ENCODE data around the gene JTB. TPM values are rescaled to one million over a fixed set of nuclear protein-coding genes. Genes with fewer than 3 reads are reported as not detected.
A peak's percentile ranks its signal among the peaks of the same experiment; 100 is the strongest.

Gene JTB
- total RNA-seq, 1 experiment from 2014 or later = 134 TPM

- in situ Hi-C loops (cut with HindIII; ENCODE audit: low pct_unique_long_range_greater_than_20kb, low sequenced_read_pairs) (no loop called here), intact Hi-C loops (cut with micrococcal nuclease; ENCODE audit: unreplicated experiment) (no loop called here)
These were observed 918 bp upstream of the JTB start for GRCh38 chr1:153978274-153978909.

GRCh38 chr1:153976819-153977249 is 640 bp downstream of the JTB start:
- CTCF ChIA-PET = interaction anchor here (1.3 to 1.6 kb wide), 2 partner anchors 10 kb away, joined by 5 to 8 read pairs; partner anchors contain the start of gene CREB3L4
- in situ Hi-C loops (cut with HindIII; ENCODE audit: low pct_unique_long_range_greater_than_20kb, low sequenced_read_pairs) = no loop called here
- DNase-seq (ENCODE audit: low read depth, low spot score) = no peak

More at GRCh38 chr1:153978274-153978909, 918 bp upstream of the JTB start:
- Histone ChIP-seq H3K9me3 (ENCODE audit: control insufficient read depth, insufficient read depth, low read depth, low read length) (no peaks in the 10 kb centered on the region), H3K27me3 (ENCODE audit: control insufficient read depth, insufficient read depth, low read length) (no peaks in the 10 kb centered on the region), H3K36me3 (ENCODE audit: control insufficient read depth, insufficient read depth, low read length) (no peaks in the 10 kb centered on the region; the same call in 1 of the 2 replicates), H3K4me1 (ENCODE audit: control insufficient read depth, insufficient read depth, low read length) (peaks cover 10% of the 10 kb centered on the region), H3K4me3 (ENCODE audit: low read depth in 2 of 2, low read length in 2 of 2) (peak overlapping the region; percentile 95 to 97), H3K27ac (ENCODE audit: low read length) (peak overlapping the region; percentile 92)
- ATAC-seq (no peak), DNase-seq (ENCODE audit: low read depth, low spot score) (no peak)
- POLR2A ChIA-PET = interaction anchor here (0.5 to 1.0 kb wide), 3 partner anchors 12 to 176 kb away, joined by 3 to 5 read pairs (median 3); partner anchors contain the start of gene RPS27
- no TSS peak for BruUV-seq (replicated peaks)
- no peak for TF ChIP-seq REST (IDR thresholded peaks at IDR 0.05; ENCODE audit: insufficient read depth in 1 of 2, low read depth in 2 of 2, low read length in 1 of 2)
- TF ChIP-seq TCF7L2 (IDR thresholded peaks at IDR 0.05; ENCODE audit: low read depth, low read length) = no peak
- no peak for TF ChIP-seq POLR2AphosphoS5 (IDR thresholded peaks at IDR 0.05; ENCODE audit: low read depth, low read length)
- no peak for TF ChIP-seq CTCF (IDR thresholded peaks at IDR 0.05)
- CTCF ChIA-PET = interaction anchor here (1.6 kb wide), 1 partner anchor 9 kb away, joined by 5 read pairs; no protein-coding TSS in a partner anchor

More at GRCh38 chr1:153976819-153977249, 640 bp downstream of the JTB start:
- Histone ChIP-seq H3K36me3 (ENCODE audit: control insufficient read depth, insufficient read depth, low read length) (no peaks in the 10 kb centered on the region; the same call in 1 of the 2 replicates), H3K27ac (ENCODE audit: low read length) (peak overlapping the region; percentile 92), H3K27me3 (ENCODE audit: control insufficient read depth, insufficient read depth, low read length) (no peaks in the 10 kb centered on the region), H3K9me3 (ENCODE audit: control insufficient read depth, insufficient read depth, low read depth, low read length) (no peaks in the 10 kb centered on the region), H3K4me3 (ENCODE audit: low read depth in 2 of 2, low read length in 2 of 2) (peak overlapping the region; percentile 95 to 97), H3K4me1 (ENCODE audit: control insufficient read depth, insufficient read depth, low read length) (peaks cover 10% of the 10 kb centered on the region)
- BruUV-seq (replicated peaks) = no TSS peak
- POLR2A ChIA-PET = interaction anchor here (1.1 to 1.3 kb wide), 2 partner anchors 9 to 14 kb away, joined by 3 read pairs; partner anchors contain the start of gene CREB3L4
- no peak for TF ChIP-seq SIN3A (IDR thresholded peaks at IDR 0.05; ENCODE audit: borderline replicate concordance, insufficient read depth, low read depth, low read length)
- TF ChIP-seq CTCF (IDR thresholded peaks at IDR 0.05) = no peak
- no peak for TF ChIP-seq REST (IDR thresholded peaks at IDR 0.05; ENCODE audit: insufficient read depth in 1 of 2, low read depth in 2 of 2, low read length in 1 of 2)
- no peak for TF ChIP-seq TCF7L2 (IDR thresholded peaks at IDR 0.05; ENCODE audit: low read depth, low read length)
- no peak for TF ChIP-seq POLR2AphosphoS5 (IDR thresholded peaks at IDR 0.05; ENCODE audit: low read depth, low read length)
- intact Hi-C loops (cut with micrococcal nuclease; ENCODE audit: unreplicated experiment) = no loop called here
- ATAC-seq = no peak
